ENCODE measurements around the gene TLE1.

TLE1 gene

DNA sequence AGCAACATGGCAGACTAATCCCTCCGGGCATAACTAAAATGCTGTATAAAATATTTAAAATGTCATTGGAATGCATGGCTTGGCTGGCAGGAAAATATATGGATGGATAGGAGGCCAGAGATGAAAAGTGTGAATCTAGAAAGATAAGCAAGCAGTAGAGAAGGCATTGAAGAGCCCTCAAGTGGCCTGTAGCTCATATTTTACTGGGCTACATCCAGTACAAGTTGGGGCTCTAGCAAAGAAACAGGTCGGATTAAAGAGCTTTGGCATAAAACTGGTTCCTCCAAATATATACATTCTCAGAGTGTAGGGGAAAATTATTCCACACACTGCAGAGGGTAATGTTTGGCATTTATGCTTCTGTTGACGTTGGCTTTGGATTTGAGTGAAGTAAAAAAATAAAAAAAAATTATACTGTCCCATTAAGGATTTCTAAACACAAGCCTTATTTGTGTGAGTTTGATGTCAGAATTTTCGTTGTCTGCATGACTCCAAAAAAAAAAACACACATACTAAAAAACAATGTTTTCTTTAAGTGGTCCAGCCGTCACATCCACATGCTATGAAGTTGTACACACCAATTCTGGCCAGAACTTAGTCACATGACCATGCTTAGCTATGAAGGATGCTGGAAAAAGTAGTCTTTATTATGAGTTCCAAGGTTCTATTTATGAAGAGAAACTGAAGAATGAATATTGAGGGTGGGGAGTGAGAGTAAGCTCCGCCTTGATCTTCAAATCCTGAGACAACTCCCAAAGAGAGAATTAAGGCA is 147.0 kb downstream of the TLE1 start:
- no peak for DNase-seq

DNA sequence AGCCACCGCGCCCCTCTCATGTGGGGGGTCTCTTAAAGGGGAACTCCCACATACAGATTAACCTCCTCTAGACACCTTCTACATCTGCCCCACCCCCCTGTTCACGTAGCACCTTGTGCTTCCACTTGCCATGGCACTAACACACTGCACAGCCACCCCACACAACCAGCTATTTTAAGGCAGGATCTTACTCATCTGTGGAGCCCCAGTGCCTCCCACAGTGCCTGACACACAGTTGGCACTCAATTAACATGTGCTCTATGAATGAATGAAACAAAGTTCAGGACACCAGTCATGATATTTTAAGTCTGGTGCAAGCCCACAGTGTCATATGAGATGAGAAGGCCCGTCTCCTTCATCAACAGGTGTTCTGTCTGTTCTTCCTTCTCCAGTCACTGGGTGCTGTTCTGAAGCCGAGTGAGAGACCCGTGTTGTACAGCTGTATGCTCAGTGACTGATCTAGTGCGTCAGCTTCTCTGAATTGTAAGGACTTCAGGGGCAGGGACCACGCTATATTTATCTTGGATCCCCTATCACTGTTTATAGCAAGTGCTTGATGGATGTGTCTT is 149.1 kb downstream of the TLE1 start:
- no peak for DNase-seq

DNA sequence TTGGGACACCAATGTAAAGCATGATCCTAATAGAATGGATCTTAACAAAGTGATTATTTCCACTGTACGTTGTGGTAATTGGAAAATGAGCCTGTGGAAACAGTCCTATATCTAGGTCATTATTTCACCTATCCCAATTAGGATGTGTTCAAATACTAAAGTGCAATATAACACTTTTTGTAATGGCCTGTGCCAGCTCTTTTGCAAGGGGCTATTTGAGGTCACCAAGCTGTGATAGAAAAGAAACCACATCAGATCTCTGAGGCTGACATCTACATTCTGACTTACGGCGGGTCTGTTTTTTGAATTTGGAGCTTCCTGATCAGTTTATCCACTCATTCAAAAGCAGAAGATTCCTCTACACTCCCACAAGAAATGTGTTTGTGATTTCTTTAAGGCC is 150.0 kb downstream of the TLE1 start:
- no peak for DNase-seq

DNA sequence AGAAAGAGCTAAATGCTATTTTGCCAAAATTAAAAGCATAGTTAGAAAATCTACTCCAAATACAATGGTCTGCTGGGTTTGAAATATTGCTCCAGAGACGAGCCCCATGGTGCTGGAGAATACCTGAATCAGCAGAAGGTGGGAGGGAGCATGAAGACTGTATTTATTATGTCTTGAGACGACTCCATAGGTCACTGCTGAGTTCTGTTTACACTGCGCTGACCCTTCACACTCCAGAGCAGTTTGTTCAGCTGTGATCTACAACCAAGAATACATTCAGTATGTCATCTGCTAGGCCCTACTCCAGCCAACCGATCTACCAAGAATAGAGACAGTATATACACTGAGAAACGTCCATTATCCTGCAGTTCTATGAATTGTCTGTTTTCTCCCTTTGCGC is 150.5 kb downstream of the TLE1 start:
- no peak for DNase-seq

DNA sequence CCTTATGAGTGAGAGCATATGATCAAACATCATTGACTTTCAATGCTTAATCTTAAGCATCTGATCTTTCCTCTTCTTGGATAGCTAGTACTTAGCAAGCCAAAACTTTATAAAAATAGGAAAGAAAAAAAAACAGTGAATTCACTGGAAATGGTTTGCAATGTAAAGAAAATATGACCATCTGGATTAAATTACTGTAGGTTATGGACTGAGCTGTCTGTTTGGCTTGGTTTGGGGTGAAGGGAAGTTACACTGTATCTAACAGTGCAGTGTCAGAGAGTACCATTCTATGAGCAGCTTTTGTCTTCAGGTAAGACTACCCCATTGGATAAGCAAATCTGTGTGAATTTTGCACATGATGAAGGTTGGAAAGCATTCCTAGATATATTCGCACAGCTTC is 151.4 kb downstream of the TLE1 start:
- no peak for DNase-seq

DNA sequence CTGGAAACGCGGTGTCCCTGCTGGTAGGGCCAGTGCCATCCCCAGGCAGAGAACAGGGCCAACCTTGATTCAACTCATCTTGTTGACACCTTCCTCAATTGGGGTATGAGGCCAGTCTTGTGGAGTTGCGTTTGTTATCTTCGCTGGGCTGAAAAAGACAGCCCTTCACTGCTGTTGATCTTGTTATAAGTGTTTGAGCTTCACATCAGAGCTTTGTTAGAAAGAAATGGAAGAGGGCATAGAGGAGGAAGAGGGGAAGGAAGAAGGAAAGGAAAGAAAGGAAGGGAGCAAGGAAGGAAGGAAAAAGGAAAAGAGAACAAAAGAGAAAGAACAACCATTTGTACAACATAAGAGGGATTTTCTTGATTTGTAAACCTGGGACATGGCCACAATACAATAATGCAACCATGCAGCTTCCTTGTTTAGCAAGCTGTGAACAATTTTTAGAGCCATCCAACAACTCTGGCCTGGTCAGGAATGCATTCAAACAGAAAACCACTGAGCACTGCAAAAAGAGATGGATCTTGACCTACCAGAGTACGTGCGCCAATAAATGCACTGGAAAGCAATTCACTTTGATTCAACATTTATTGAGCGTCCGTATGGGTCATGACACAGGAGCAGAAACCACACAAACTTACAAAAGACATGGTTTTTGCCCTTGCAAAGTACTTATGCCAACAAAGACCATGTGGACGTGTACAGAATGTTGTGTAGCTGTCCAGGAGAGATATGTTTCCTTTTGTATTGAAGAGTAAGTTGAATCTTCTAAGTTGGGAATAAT is 152.9 kb downstream of the TLE1 start:
- no peak for DNase-seq

DNA sequence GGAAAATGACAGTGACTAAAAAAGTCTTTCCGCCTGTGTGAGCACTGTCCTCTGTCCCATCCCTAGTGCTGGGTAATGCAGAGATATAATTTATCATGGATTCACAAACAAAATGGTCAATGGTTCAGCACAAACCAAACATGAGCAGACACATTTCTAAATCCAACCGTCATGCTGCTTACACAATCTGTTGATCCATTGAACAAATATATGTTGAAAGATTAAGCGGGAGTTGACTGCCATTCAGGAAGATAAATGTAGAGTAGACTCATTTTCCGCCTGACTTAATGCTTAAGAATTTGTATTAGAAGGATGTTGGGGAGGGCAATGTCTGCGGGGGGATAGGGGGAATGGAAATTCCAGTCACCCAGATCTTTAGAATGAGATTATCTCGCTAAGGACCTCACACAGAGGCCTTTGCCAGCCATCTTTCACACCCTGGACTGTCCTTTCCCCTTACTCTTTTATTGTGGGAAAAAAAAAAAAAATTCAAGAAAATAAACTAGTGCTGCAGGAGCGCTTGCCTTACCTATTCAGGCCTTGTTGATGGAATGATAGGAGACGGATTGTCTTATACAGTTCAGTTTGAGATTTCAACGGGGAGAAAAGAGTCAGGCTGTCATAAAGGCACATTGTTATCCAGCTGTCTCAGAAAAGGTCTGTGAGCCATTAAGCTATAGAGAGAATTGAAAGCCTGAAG is 153.7 kb downstream of the TLE1 start:
- DNase-seq = no peak

DNA sequence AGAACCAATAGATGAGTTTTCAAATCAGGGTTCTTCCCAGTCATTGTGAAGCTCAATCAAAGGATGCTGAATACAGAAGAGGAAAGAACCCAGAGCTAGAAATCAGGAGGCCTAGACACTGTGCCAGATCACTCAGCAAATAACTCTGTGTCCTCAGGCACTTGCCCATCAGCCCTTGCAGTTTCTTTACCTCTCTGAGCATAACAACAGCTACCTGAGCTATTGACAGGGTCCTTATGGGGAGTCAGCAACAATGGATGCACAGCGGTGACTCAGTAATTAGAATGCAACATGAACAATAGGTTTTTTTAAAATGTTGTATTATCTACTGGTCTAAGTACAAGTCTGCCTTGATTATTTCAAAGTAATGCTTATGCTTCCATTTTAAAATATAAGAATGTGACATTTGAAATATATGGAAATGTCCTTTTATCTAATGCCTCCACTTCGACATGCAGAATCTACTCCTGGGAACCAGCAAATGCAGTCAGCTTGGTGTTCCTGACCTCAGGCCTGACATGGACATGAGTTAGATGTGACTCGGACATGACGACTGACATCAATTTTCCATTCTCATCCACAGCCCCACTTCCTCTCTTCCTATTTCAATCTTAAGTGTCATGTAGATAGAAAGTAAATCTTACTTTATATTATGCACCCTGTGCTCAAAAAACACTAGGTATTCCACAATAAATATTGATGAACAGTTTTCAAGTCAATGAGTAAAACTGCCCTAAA is 155.0 kb downstream of the TLE1 start:
- no peak for DNase-seq
